ENCODE data around the gene MEGF6. TPM values are rescaled to one million over a fixed set of nuclear protein-coding genes. Genes with fewer than 3 reads are reported as not detected.

The MEGF6 gene
- total and polyA plus RNA-seq, 2 donors (not counting 3 experiments of a cell fraction or from before 2014, with no cell fraction given), result 22.5 to 63.7 TPM

- CTCF ChIA-PET, result interaction anchor here (1.3 kb wide), 1 partner anchor 21 kb away, joined by 4 read pairs; no protein-coding TSS in a partner anchor
- no peaks in the 10 kb centered on the region for H4K20me1 ChIP-seq (replicated peaks; ENCODE audit: control insufficient read depth, extremely low read depth, insufficient read depth, low read length)
- no peak overlapping the region for H3K4me2 ChIP-seq (ENCODE audit: insufficient read depth, low read length)
- no peaks in the 10 kb centered on the region for H3K9me3 ChIP-seq (replicated peaks; ENCODE audit: control insufficient read depth, insufficient read depth, low read length)
- no peak overlapping the region for H3K9ac ChIP-seq (replicated peaks; ENCODE audit: extremely low read depth, insufficient read depth, low read length)
- intact Hi-C loops (cut with micrococcal nuclease), result no loop called here
- H3K36me3 ChIP-seq (ENCODE audit: control insufficient read depth in 2 of 2, extremely low read depth in 1 of 2, insufficient read depth in 2 of 2, low read length in 2 of 2), result peaks cover 0 to 15% of the 10 kb centered on the region in 2 experiments
- H2AFZ ChIP-seq (ENCODE audit: low read depth, low read length), result no peak overlapping the region
- H3K27me3 ChIP-seq (ENCODE audit: control insufficient read depth in 2 of 2, insufficient read depth in 2 of 2, low read length in 2 of 2), result no peaks in the 10 kb centered on the region
- TF ChIP-seq MYC (IDR thresholded peaks at IDR 0.05; ENCODE audit: low read depth, low read length) (no peak), EZH2 (IDR thresholded peaks at IDR 0.05; ENCODE audit: borderline replicate concordance, low read depth, low read length, severe bottlenecking) (no peak), POLR2A (IDR thresholded peaks at IDR 0.05; ENCODE audit: low read depth, low read length) (no peak), GATA2 (IDR thresholded peaks at IDR 0.05; ENCODE audit: insufficient read depth, insufficient read length, low read depth, low read length) (no peak), FOS (IDR thresholded peaks at IDR 0.05; ENCODE audit: borderline replicate concordance, insufficient read depth, low read length) (no peak), JUN (IDR thresholded peaks at IDR 0.05; ENCODE audit: borderline replicate concordance, insufficient read depth, insufficient read length, low read depth) (no peak), POLR2AphosphoS5 (IDR thresholded peaks at IDR 0.05; ENCODE audit: insufficient read depth, low read depth, low read length) (no peak)
- POLR2A ChIA-PET, result no interaction called here
- FAIRE-seq (no peak), DNase-seq (ENCODE audit: low read depth, low spot score) (no peak)
- no peaks in the 10 kb centered on the region for H3K4me1 ChIP-seq (ENCODE audit: control insufficient read depth, extremely low read depth, insufficient read depth, low read length)
- BruUV-seq (replicated peaks), result no TSS peak
- dilution Hi-C loops (cut with MboI; ENCODE audit: extremely low pct_ligation_motif_present, low sequenced_read_pairs), result no loop called here
- no peak overlapping the region for H3K4me3 ChIP-seq (replicated peaks in 1 of 3; ENCODE audit: insufficient read depth in 1 of 3, low read depth in 1 of 3, low read length in 3 of 3)
- H3K9me1 ChIP-seq (replicated peaks; ENCODE audit: control insufficient read depth, extremely low read depth, insufficient read depth, low read length), result no peaks in the 10 kb centered on the region
- no peak overlapping the region for H3K27ac ChIP-seq (ENCODE audit: insufficient read depth, low read depth, low read length)
- no peaks in the 10 kb centered on the region for H3K79me2 ChIP-seq (ENCODE audit: control insufficient read depth, insufficient read depth, low read length)
These were observed 29.0 kb upstream of the MEGF6 start for GRCh38 chr1:3640121-3640837.

GRCh38 chr1:3639397-3639911 lies 28.1 kb upstream of the MEGF6 start:
- H3K27me3 ChIP-seq (ENCODE audit: control insufficient read depth in 2 of 2, insufficient read depth in 2 of 2, low read length in 2 of 2), result no peaks in the 10 kb centered on the region
- no peaks in the 10 kb centered on the region for H4K20me1 ChIP-seq (replicated peaks; ENCODE audit: control insufficient read depth, extremely low read depth, insufficient read depth, low read length)
- BruUV-seq (replicated peaks), result no TSS peak
- no peak for FAIRE-seq
- H3K79me2 ChIP-seq (ENCODE audit: control insufficient read depth, insufficient read depth, low read length), result no peaks in the 10 kb centered on the region
- no peak overlapping the region for H3K4me2 ChIP-seq (ENCODE audit: insufficient read depth, low read length)
- H3K36me3 ChIP-seq (ENCODE audit: control insufficient read depth in 2 of 2, extremely low read depth in 1 of 2, insufficient read depth in 2 of 2, low read length in 2 of 2), result peaks cover 0 to 18% of the 10 kb centered on the region in 2 experiments
- dilution Hi-C loops (cut with MboI; ENCODE audit: extremely low pct_ligation_motif_present, low sequenced_read_pairs) (no loop called here), intact Hi-C loops (cut with micrococcal nuclease) (no loop called here)
- no peak for DNase-seq (ENCODE audit: low read depth, low spot score)
- H3K4me3 ChIP-seq (replicated peaks in 1 of 3; ENCODE audit: insufficient read depth in 1 of 3, low read depth in 1 of 3, low read length in 3 of 3), result no peak overlapping the region
- no peaks in the 10 kb centered on the region for H3K9me3 ChIP-seq (replicated peaks; ENCODE audit: control insufficient read depth, insufficient read depth, low read length)
- H3K9me1 ChIP-seq (replicated peaks; ENCODE audit: control insufficient read depth, extremely low read depth, insufficient read depth, low read length), result no peaks in the 10 kb centered on the region
- no peak overlapping the region for H3K9ac ChIP-seq (replicated peaks; ENCODE audit: extremely low read depth, insufficient read depth, low read length)
- TF ChIP-seq GATA2 (IDR thresholded peaks at IDR 0.05; ENCODE audit: insufficient read depth, insufficient read length, low read depth, low read length), result no peak
- no peak for TF ChIP-seq MYC (IDR thresholded peaks at IDR 0.05; ENCODE audit: low read depth, low read length)
- TF ChIP-seq CTCF (IDR thresholded peaks at IDR 0.05; ENCODE audit: extremely low read depth in 1 of 2, insufficient read depth in 1 of 2, low read depth in 1 of 2, low read length in 2 of 2), result no peak
- no peak for TF ChIP-seq MAX (IDR thresholded peaks at IDR 0.05; ENCODE audit: insufficient read depth, insufficient read length)
- no peak for TF ChIP-seq POLR2A (IDR thresholded peaks at IDR 0.05; ENCODE audit: low read depth, low read length)
- no peak for TF ChIP-seq EZH2 (IDR thresholded peaks at IDR 0.05; ENCODE audit: borderline replicate concordance, low read depth, low read length, severe bottlenecking)
- TF ChIP-seq POLR2AphosphoS5 (IDR thresholded peaks at IDR 0.05; ENCODE audit: insufficient read depth, low read depth, low read length), result no peak
- TF ChIP-seq JUN (IDR thresholded peaks at IDR 0.05; ENCODE audit: borderline replicate concordance, insufficient read depth, insufficient read length, low read depth), result no peak
- ChIA-PET POLR2A (no interaction called here), CTCF (interaction anchor here (1.3 to 1.6 kb wide), 2 partner anchors 9 to 21 kb away, joined by 4 read pairs; no protein-coding TSS in a partner anchor)
- no peak overlapping the region for H2AFZ ChIP-seq (ENCODE audit: low read depth, low read length)
- no peaks in the 10 kb centered on the region for H3K4me1 ChIP-seq (ENCODE audit: control insufficient read depth, extremely low read depth, insufficient read depth, low read length)
- H3K27ac ChIP-seq (ENCODE audit: insufficient read depth, low read depth, low read length), result no peak overlapping the region

Data from endothelial cell of umbilical vein (primary cell).